ENCODE measurements around the gene C2orf78. TPM values are rescaled to one million over a fixed set of nuclear protein-coding genes. Genes with fewer than 3 reads are reported as not detected.

C2orf78 gene
- polyA plus RNA-seq, 3 donors = not detected

- Mint-ChIP-seq H3K4me3 (no peak overlapping the region), H3K36me3 (no peaks in the 10 kb centered on the region), H3K4me1 (peaks cover 4% of the 10 kb centered on the region), H3K9me3 (no peaks in the 10 kb centered on the region), H3K27me3 (ENCODE audit: low read depth in 3 of 3) (peaks cover 5 to 6% (median 5%) of the 10 kb centered on the region in 3 donors), H3K27ac (no peak overlapping the region)
- Histone ChIP-seq H3K36me3 (replicated peaks in 1 of 2; ENCODE audit: control insufficient read depth in 1 of 2, insufficient read depth in 2 of 2, low read length in 2 of 2) (no peaks in the 10 kb centered on the region), H3K4me1 (ENCODE audit: control insufficient read depth in 1 of 2, insufficient read depth in 2 of 2, low read length in 2 of 2) (peaks cover 1% of the 10 kb centered on the region in 2 donors), H3K4me2 (replicated peaks; ENCODE audit: extremely low read depth, low read length, poor library complexity, severe bottlenecking) (no peak overlapping the region), H3K9ac (ENCODE audit: insufficient read depth, low read length, poor library complexity, severe bottlenecking) (no peak overlapping the region), H3K9me3 (replicated peaks in 1 of 2; ENCODE audit: control insufficient read depth in 1 of 2, insufficient read depth in 1 of 2, low read length in 2 of 2) (no peaks in the 10 kb centered on the region), H3K27ac (ENCODE audit: low read depth in 1 of 2, low read length in 2 of 2) (no peak overlapping the region), H2AFZ (ENCODE audit: insufficient read depth, low read depth, low read length, poor library complexity, severe bottlenecking) (no peak overlapping the region), H3K27me3 (ENCODE audit: control insufficient read depth in 2 of 2, insufficient read depth in 2 of 2, low read length in 2 of 2) (no peaks in the 10 kb centered on the region), H4K20me1 (ENCODE audit: insufficient read depth, low read length) (no peaks in the 10 kb centered on the region), H3K79me2 (ENCODE audit: insufficient read depth, low read length) (no peaks in the 10 kb centered on the region), H3K4me3 (replicated peaks in 1 of 3; ENCODE audit: low read depth in 2 of 3, low read length in 3 of 3) (no peak overlapping the region)
- intact Hi-C loops (cut with micrococcal nuclease) = loop anchor here in 1 of 2 donors (10.0 kb wide), 4 partner anchors 162 to 572 kb away; partner anchors contain the start of genes BOLA3 and TET3
- no peak for TF ChIP-seq CTCF (IDR thresholded peaks at IDR 0.05)
- no peak for DNase-seq
- WGBS (ENCODE audit: insufficient coverage) = 75% methylated on average over 1 of the region's 2 CpGs
Observed at GRCh38 chr2:73822991-73823390, 39.0 kb downstream of the C2orf78 start.

- Histone ChIP-seq H3K4me3 (replicated peaks in 1 of 3; ENCODE audit: low read depth in 2 of 3, low read length in 3 of 3) (no peak overlapping the region), H3K27ac (ENCODE audit: low read depth in 1 of 2, low read length in 2 of 2) (no peak overlapping the region), H3K9ac (ENCODE audit: insufficient read depth, low read length, poor library complexity, severe bottlenecking) (no peak overlapping the region), H3K79me2 (ENCODE audit: insufficient read depth, low read length) (no peaks in the 10 kb centered on the region), H3K36me3 (replicated peaks in 1 of 2; ENCODE audit: control insufficient read depth in 1 of 2, insufficient read depth in 2 of 2, low read length in 2 of 2) (no peaks in the 10 kb centered on the region), H4K20me1 (ENCODE audit: insufficient read depth, low read length) (no peaks in the 10 kb centered on the region), H3K4me2 (replicated peaks; ENCODE audit: extremely low read depth, low read length, poor library complexity, severe bottlenecking) (no peak overlapping the region), H2AFZ (ENCODE audit: insufficient read depth, low read depth, low read length, poor library complexity, severe bottlenecking) (no peak overlapping the region), H3K27me3 (ENCODE audit: control insufficient read depth in 2 of 2, insufficient read depth in 2 of 2, low read length in 2 of 2) (no peaks in the 10 kb centered on the region), H3K4me1 (ENCODE audit: control insufficient read depth in 1 of 2, insufficient read depth in 2 of 2, low read length in 2 of 2) (peaks cover 5 to 6% of the 10 kb centered on the region in 2 donors), H3K9me3 (replicated peaks in 1 of 2; ENCODE audit: control insufficient read depth in 1 of 2, insufficient read depth in 1 of 2, low read length in 2 of 2) (no peaks in the 10 kb centered on the region)
- Mint-ChIP-seq H3K36me3 (no peaks in the 10 kb centered on the region), H3K4me3 (no peak overlapping the region), H3K27ac (no peak overlapping the region), H3K9me3 (no peaks in the 10 kb centered on the region), H3K27me3 (ENCODE audit: low read depth in 3 of 3) (peaks cover 4 to 6% (median 5%) of the 10 kb centered on the region in 3 donors), H3K4me1 (peaks cover 4% of the 10 kb centered on the region)
- intact Hi-C loops (cut with micrococcal nuclease) = loop anchor here in 1 of 2 donors (10.0 kb wide), 4 partner anchors 161 to 571 kb away; partner anchors contain the start of genes BOLA3 and TET3
- no CpG with 5 or more reads among the region's 2 CpGs for WGBS (ENCODE audit: insufficient coverage)
- no peak for TF ChIP-seq CTCF (IDR thresholded peaks at IDR 0.05)
- no peak for DNase-seq
Observed at GRCh38 chr2:73823416-73823815, 39.4 kb downstream of the C2orf78 start.
